Activated CD4-positive, alpha-beta T cell treated with anti-CD3 and anti-CD28 coated beads, Interleukin-2, amount 10 ng/mL, durations not matched to agents 24 days and 14 days (primary cell): ENCODE results near the gene UQCRC1. TPM values are rescaled to one million over a fixed set of nuclear protein-coding genes. Genes with fewer than 3 reads are reported as not detected.
A peak's percentile ranks its signal among the peaks of the same experiment; 100 is the strongest.

Experiments used
- DNase-seq: peaks from one replicate; pipeline ENCODE4 v3.0.0; 2022
- H3K27ac Mint-ChIP-seq: one replicate; pipeline ENCODE4 v1.8.0; 2022; ENCODE audit warnings: mild to moderate bottlenecking, mixed read lengths
- H3K27me3 Mint-ChIP-seq: one replicate; pipeline ENCODE4 v1.8.0; 2022; ENCODE audit warnings: mixed read lengths
- H3K36me3 Mint-ChIP-seq: one replicate; pipeline ENCODE4 v1.8.0; 2022; ENCODE audit warnings: low read depth, mild to moderate bottlenecking, mixed read lengths
- H3K4me1 Mint-ChIP-seq: one replicate; pipeline ENCODE4 v1.8.0; 2021; ENCODE audit warnings: mixed read lengths
- H3K4me3 Mint-ChIP-seq: one replicate; pipeline ENCODE4 v1.8.0; 2022; ENCODE audit warnings: mild to moderate bottlenecking, moderate library complexity, mixed read lengths
- H3K9me3 Mint-ChIP-seq: one replicate; pipeline ENCODE4 v1.8.0; 2021; ENCODE audit warnings: mixed read lengths
- intact Hi-C: fragments of 100-400 bp; cut with micrococcal nuclease; formaldehyde crosslinking; loops from one replicate; pipeline ENCODE4 v1.15.1; 2023
- total RNA-seq: library from RNA; stranded (reverse); gene quantifications from 2 replicates; pipeline ENCODE4 v1.2.3, GENCODE V29; 2022

Gene UQCRC1
- total RNA-seq, 1 donor from 2014 or later, result 235 TPM

DNA sequence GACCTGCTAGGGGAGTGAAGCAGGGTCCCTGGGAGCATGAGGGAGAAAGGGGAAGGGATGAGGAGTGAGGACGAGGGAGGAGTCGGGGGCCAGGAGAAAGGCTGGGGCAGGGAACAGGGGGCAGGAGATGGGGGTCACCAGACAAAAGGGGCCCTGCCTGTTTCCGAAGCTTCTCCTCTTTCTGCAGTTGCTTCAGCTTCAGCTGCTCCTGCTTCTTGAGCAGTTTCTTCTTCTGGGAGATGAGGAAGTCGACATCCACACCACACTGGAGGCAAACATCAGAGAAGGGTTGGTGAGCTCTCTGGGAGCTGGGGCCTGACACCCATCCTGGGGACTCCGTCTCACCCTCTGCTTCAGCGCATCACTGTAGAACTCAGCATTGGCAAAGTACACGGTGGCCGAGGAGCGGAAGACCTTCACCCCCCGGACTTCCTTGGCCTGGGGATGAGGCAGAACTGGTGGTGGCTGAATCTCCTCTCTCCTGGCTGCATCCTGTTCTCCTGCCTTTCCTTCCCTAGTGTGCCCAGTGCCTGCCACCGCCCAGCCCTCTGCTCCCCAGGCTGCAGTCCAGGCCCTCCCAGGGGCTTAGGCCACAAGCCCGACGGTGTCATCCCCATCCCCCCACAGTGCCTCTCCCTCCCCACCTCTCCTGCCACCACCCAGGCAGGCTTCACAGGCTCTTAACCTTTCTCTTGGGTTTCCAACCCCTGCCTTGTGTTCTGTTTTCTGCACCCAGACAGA is 19.0 kb upstream of the UQCRC1 start:
- Mint-ChIP-seq H3K36me3 (peaks cover 53% of the 10 kb centered on the region), H3K9me3 (no peaks in the 10 kb centered on the region), H3K27ac (no peak overlapping the region), H3K27me3 (no peaks in the 10 kb centered on the region), H3K4me3 (no peak overlapping the region), H3K4me1 (peaks cover 14% of the 10 kb centered on the region)
- no peak for DNase-seq
- intact Hi-C loops, result no loop called here

DNA sequence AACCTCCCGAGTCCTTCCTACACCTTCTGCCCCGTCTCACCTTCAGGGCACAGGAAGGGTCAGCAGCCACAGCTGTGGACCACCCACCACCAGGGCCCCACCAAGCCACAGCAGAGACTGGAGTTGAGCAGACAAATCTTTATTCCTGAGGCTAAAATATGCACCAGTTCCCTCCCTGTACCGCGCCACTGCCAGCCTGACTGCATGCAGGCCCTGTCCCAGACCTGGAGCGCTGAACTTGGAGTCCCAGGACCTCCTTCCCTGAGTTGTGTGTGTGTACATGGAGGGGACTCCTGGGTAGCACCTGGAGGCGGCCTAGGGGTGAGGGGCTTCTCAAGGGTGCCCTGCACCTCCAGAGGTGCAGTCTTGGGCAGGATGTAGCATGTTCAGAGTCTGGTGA is 16.2 kb upstream of the UQCRC1 start:
- H3K4me3 Mint-ChIP-seq, result no peak overlapping the region
- H3K36me3 Mint-ChIP-seq, result peaks cover 48% of the 10 kb centered on the region
- no peak for DNase-seq
- intact Hi-C loops, result no loop called here
- no peaks in the 10 kb centered on the region for H3K9me3 Mint-ChIP-seq
- no peaks in the 10 kb centered on the region for H3K27me3 Mint-ChIP-seq
- H3K27ac Mint-ChIP-seq, result no peak overlapping the region
- peaks cover 10% of the 10 kb centered on the region for H3K4me1 Mint-ChIP-seq

DNA sequence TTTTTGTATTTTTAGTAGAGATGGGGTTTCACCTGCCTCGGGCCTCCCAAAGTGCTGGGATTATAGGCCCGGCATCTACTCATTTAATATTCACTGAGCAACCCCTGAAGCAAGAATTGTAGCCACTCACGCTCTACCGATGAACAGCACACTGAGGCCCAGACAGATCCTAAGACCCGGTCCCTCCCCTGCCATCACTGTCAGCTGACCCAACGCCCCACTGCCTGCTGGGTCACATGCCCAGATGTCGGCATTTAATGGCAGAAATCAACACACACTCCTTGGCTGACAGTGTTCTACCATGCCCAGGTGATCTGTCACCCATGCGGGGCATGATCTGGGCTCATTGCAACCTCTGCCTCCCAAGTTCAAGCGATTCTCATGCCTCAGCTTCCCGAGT is 15.3 kb upstream of the UQCRC1 start:
- no peak overlapping the region for H3K4me3 Mint-ChIP-seq
- H3K36me3 Mint-ChIP-seq, result peaks cover 46% of the 10 kb centered on the region

DNA sequence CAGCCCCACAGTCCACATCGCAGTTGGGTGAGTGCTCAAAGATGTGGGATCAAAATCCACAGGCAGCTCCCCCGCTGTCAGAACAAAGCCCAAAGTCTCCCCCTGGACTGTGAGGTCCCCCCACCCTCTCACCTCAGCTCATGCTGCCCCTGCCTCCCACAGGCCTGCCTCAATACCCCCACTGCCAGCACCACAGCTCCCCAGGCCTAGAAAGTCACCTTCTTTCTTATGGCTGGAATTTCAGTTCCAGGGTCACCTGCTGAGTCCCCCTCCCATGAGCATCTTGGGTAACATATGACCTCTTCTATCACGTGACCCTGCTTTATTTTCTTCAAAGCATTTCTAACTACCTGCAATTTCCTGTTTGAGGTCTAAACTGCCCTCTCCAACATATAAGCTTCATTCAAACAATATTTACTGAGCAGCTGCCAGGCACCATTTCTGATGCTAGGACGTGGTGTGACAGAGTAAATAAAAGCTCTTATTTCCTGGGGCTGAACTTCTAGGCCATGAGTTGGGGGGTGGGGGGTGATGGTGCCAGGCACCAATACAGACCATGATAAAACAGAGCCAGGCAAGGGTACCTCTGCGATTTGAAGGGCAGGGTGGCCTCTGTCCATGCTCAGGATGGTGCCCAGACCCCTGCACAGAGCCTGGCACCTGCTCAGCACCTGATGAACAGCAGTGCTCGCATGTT is 14.6 kb upstream of the UQCRC1 start:
- Mint-ChIP-seq H3K9me3 (no peaks in the 10 kb centered on the region), H3K27me3 (no peaks in the 10 kb centered on the region), H3K4me1 (peaks cover 10% of the 10 kb centered on the region), H3K27ac (peak overlapping the region; percentile 69), H3K36me3 (peaks cover 40% of the 10 kb centered on the region), H3K4me3 (no peak overlapping the region)
- intact Hi-C loops, result no loop called here
- no peak for DNase-seq

More for the DNA sequence above, 15.3 kb upstream of the UQCRC1 start:
- Mint-ChIP-seq H3K27ac (peak overlapping the region; percentile 36), H3K4me1 (peaks cover 10% of the 10 kb centered on the region), H3K27me3 (no peaks in the 10 kb centered on the region), H3K9me3 (no peaks in the 10 kb centered on the region)
- intact Hi-C loops, result no loop called here
- no peak for DNase-seq

DNA sequence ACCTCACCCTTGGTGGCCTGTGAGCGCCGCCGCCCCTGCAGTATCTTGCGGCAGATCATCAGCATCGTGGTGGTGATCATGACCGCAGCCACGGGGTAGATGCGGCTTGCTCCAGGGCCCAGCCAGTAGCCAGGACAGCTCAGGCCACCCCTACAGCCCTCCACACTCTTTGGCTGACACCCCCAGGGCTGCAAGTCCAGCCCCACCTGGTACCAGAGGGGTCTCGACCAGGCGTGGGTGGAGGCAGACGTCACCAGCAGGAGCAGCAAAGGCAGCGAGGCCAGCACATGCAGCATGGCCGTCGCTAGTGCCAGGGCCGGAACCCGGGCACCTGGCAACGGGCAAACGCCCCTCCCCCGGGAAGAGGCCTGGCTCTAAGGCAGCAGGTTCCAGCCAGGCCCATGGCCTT is 12.0 kb upstream of the UQCRC1 start, which contains the start of gene TMEM89:
Gene TMEM89 (minus strand): TSS at position 309 of the 409 bp plus-strand sequence. CDS start 13 bp downstream, at position 296.
- peaks cover 8% of the 10 kb centered on the region for H3K4me1 Mint-ChIP-seq
- H3K9me3 Mint-ChIP-seq, result peaks cover 9% of the 10 kb centered on the region
- intact Hi-C loops, result no loop called here
- H3K36me3 Mint-ChIP-seq, result peaks cover 39% of the 10 kb centered on the region
- H3K27ac Mint-ChIP-seq, result no peak within 1 kb of the TSS
- H3K27me3 Mint-ChIP-seq, result no peaks in the 10 kb centered on the region
- DNase-seq, result no peak
- no peak within 1 kb of the TSS for H3K4me3 Mint-ChIP-seq

DNA sequence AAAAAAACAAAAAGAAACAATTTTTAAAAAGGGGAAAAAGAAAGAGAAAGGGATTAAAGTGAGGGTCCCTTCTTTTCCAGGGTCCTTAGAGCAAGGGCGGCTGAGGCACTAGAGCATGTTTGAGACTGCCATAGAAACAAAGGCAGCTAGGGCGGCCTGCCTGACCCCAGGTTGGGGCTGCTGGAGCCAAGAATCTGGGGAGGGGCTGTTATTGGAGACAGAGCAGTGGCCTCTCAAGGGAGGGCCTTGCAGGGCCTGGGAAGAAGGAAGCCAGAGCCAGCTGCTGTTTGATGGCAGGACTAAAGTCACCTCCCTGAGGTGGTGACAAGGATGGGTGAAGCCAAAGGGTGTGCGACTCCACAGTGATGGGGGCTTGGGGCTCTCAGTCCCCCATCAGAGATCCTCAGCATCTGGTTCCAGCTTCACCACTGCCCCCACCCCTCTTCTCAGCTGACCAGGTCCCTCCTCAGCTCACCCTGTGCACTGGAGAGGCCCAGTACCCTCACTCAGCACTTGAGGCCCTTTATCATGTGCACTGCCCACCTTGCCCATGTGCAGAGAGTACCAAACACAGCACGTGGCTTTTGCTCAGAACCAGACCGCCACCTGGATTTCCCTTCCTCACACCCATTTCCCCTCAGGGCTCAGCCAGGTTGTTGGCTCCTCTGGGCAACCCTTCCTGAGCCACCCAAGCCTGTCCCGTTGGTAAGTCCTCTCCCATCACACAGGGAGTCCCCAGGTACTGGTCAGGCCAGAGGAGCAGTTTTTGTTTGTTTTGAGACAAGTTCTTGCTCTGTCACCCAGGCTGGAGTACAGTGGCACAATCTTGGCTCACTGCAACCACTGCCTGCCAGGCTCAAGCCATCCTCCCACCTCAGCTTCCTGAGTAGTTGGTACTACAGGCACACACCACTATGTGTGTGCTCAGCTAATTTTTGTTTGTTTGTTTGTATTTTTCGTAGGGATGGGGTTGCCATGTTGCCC is 10.4 kb upstream of the UQCRC1 start:
- Mint-ChIP-seq H3K27me3 (no peaks in the 10 kb centered on the region), H3K4me3 (no peak overlapping the region), H3K9me3 (peaks cover 9% of the 10 kb centered on the region), H3K4me1 (peaks cover 8% of the 10 kb centered on the region), H3K27ac (no peak overlapping the region), H3K36me3 (peaks cover 30% of the 10 kb centered on the region)
- no peak for DNase-seq
- intact Hi-C loops, result no loop called here

DNA sequence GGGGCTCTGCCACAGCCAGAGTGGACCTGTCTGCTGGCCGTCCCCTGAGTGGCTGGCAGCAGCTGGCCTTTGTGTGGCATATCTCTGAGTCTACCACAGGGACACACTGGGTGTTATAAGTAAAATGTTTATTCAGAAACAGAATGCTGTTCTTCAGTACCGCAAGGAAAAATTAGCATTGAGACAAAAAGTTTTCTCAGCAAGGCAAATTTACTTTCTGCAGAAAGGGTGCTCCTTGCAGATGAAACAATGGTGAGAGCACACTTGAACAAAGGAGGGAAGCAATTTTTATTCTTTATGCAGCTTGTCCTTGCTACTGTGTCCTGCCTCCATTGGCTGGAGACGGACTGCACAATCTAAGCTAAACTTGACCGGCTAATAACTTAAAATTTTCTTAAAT is 8.1 kb upstream of the UQCRC1 start:
- intact Hi-C loops, result no loop called here
- H3K4me1 Mint-ChIP-seq, result peaks cover 9% of the 10 kb centered on the region

DNA sequence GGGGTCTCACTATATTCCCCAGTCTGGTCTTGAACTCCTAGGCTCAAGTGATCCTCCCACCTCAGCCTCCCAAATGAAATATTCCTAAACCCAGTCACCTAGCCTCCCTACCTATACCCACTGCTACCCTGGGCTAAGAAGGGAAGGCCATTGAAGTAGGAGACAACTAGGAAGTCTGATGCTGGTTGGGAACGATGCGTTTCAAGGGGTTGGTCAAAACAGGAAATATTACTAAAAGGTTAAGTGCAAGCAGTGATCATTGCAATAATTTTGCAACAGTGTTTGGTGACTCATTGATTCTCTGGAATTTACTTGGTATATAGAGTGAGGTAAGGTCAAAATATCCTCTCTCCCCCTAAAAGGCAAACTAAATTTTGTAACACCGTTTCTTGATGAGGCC is 4.6 kb upstream of the UQCRC1 start:
- Mint-ChIP-seq H3K9me3 (peaks cover 13% of the 10 kb centered on the region), H3K27me3 (no peaks in the 10 kb centered on the region), H3K27ac (peak overlapping the region; percentile 94), H3K36me3 (peaks cover 26% of the 10 kb centered on the region), H3K4me1 (peaks cover 13% of the 10 kb centered on the region), H3K4me3 (peak overlapping the region; percentile 61)
- intact Hi-C loops, result loop anchor here (1.0 kb wide), 2 partner anchors 21 to 42 kb away; partner anchors contain the start of gene SLC26A6
- DNase-seq, result no peak

More for the DNA sequence above, 8.1 kb upstream of the UQCRC1 start:
- Mint-ChIP-seq H3K9me3 (peaks cover 13% of the 10 kb centered on the region), H3K4me3 (no peak overlapping the region), H3K36me3 (peaks cover 28% of the 10 kb centered on the region), H3K27ac (no peak overlapping the region), H3K27me3 (no peaks in the 10 kb centered on the region)
- DNase-seq, result no peak

DNA sequence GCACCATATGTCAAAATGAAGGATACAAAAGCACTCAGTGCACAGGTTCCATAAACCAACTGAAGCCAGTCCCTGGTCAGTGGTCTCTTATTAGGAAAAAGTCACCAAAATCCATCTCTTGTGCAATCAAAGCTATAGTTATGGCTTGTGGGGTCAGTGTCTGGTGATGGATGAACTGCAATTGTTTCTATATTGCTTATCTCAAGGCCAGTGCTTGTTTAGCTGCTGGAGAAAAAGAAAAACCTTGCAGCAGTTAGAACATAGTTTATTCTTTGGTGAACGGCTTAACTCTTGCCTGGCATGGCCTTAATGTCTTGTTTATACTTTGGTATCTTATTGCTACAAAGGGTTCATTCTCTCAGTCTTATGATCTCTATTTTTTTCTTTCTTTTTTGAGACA is 2.9 kb upstream of the UQCRC1 start:
- H3K27ac Mint-ChIP-seq, result no peak overlapping the region
- H3K9me3 Mint-ChIP-seq, result peaks cover 6% of the 10 kb centered on the region
- peaks cover 22% of the 10 kb centered on the region for H3K4me1 Mint-ChIP-seq
- peaks cover 27% of the 10 kb centered on the region for H3K36me3 Mint-ChIP-seq
- no peak for DNase-seq
- intact Hi-C loops, result no loop called here
- no peaks in the 10 kb centered on the region for H3K27me3 Mint-ChIP-seq
- H3K4me3 Mint-ChIP-seq, result no peak overlapping the region

DNA sequence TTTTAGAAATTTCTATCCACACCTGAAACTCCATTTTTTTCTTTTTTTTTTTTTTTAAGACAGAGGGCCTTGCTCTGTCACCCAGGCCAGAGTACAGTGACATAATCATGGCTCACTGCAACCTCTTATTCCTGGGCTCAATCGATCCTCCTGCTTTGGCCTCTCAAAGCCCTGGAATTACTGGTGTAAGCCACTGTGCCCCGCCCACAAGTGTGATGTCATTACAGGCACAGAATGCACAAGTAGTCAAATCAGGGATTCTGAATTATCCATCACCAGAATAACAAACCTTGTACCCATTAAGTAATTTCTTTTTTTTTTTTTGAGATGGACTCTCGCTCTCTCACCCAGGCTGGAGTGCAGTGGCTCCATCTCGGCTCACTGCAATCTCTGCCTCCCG is 1.9 kb downstream of the UQCRC1 start:
- peaks cover 13% of the 10 kb centered on the region for H3K4me1 Mint-ChIP-seq
- no peaks in the 10 kb centered on the region for H3K9me3 Mint-ChIP-seq
- H3K36me3 Mint-ChIP-seq, result peaks cover 52% of the 10 kb centered on the region
- no peaks in the 10 kb centered on the region for H3K27me3 Mint-ChIP-seq
- no peak overlapping the region for H3K27ac Mint-ChIP-seq
- intact Hi-C loops, result no loop called here
- peak; percentile 70 for DNase-seq
- no peak overlapping the region for H3K4me3 Mint-ChIP-seq

DNA sequence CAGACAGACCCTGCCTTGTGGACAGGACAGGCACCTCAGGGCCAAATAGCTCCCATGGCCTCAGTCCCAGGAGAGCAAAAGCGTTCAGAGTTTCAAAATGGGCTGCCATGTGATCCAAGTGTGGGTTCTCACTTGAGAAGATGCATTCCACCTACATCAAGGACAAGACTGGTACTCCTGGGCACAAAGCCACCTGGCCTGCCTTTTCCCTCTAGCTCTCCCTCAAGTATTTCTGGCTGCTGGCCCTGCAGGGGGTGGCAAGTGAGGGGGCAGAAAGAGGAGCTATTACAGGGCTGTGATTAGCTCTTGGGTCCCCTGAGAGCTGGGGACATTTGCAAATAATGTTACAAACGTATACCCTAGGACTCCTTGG is 7.8 kb downstream of the UQCRC1 start:
- H3K27me3 Mint-ChIP-seq, result no peaks in the 10 kb centered on the region
- H3K4me3 Mint-ChIP-seq, result no peak overlapping the region
- H3K4me1 Mint-ChIP-seq, result no peaks in the 10 kb centered on the region

DNA sequence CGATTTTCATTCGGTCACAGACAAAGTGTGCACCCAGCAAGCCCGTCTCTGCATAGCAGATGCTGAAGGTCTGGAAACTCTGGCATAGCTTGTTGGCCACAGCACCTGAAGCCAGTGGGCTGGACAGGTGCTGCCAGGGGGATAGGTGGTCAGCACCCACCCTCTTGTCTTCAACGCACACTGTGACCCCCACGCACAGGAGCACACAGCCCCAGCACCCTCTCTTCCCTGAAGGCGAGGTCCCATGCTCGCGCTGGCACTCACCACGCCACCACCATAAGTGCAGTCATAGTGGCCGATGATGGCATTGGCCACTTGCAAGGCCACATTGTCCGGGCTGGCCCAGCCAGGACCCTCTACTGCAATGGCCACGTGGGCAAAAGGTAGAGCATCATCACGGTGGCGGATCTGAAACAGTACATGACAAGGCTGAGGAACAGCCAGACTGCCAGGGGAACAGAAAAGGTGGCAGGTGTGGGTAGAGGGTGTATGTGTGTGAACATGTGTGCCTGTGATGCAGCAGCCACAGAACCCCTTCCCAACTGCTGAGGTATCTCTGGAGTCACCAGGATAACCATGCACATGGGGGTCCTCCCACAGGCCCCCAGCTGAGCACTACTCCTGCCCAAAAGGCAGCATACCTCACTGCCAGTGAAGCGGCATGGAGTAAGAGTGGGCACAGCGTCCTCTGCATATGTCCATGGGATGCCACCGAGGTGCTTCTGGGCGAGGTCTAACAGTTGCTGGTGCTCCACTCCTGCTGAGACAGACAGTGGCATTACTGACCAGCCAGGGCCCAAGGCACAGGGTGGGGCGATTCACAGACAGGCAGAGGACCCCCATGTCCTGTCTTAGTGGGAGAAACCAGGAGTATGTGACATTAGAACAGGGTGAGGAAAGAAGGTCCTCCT is 8.5 kb downstream of the UQCRC1 start:
- Mint-ChIP-seq H3K27me3 (peaks cover 3% of the 10 kb centered on the region), H3K4me3 (no peak overlapping the region), H3K36me3 (peaks cover 51% of the 10 kb centered on the region), H3K27ac (no peak overlapping the region), H3K9me3 (no peaks in the 10 kb centered on the region), H3K4me1 (no peaks in the 10 kb centered on the region)
- DNase-seq, result no peak
- intact Hi-C loops, result no loop called here

More for the DNA sequence above, 7.8 kb downstream of the UQCRC1 start:
- no peak overlapping the region for H3K27ac Mint-ChIP-seq
- intact Hi-C loops, result no loop called here
- no peaks in the 10 kb centered on the region for H3K9me3 Mint-ChIP-seq
- no peak for DNase-seq
- peaks cover 52% of the 10 kb centered on the region for H3K36me3 Mint-ChIP-seq
